Neuronal stem cell (in vitro differentiated cells): Measurements from ENCODE around the gene LRP10.
A peak's percentile ranks its signal among the peaks of the same experiment; 100 is the strongest.

Experiments
- DNase-seq: peaks from one replicate; pipeline ENCODE4 v3.0.0-alpha.2; 2013; ENCODE audit warnings: low spot score
- H2AFZ ChIP-seq: one replicate; pipeline ENCODE4 v1.6.1; 2013; ENCODE audit warnings: mild to moderate bottlenecking, low read length, inconsistent platforms
- H2AK5ac ChIP-seq: 2 replicates; pipeline ENCODE4 v1.6.1; 2013; ENCODE audit warnings: low read depth, mild to moderate bottlenecking, inconsistent platforms, low read length, moderate library complexity, mixed read lengths
- H2BK120ac ChIP-seq: 2 replicates; pipeline ENCODE4 v1.6.1; 2013; ENCODE audit warnings: low read depth, mild to moderate bottlenecking, inconsistent platforms, low read length, moderate library complexity, mixed read lengths
- H2BK12ac ChIP-seq: one replicate; pipeline ENCODE4 v1.6.1; 2013; ENCODE audit warnings: low read length, inconsistent platforms
- H2BK15ac ChIP-seq: 2 replicates; pipeline ENCODE4 v1.6.1; 2013; ENCODE audit warnings: mild to moderate bottlenecking, low read length, inconsistent platforms, mixed read lengths
- H2BK5ac ChIP-seq: one replicate; pipeline ENCODE4 v1.6.1; 2013; ENCODE audit warnings: inconsistent platforms, mild to moderate bottlenecking, low read length, moderate library complexity
- H3K14ac ChIP-seq: one replicate; pipeline ENCODE4 v1.6.1; 2013; ENCODE audit warnings: low read length, inconsistent platforms
- H3K18ac ChIP-seq: 2 replicates; pipeline ENCODE4 v1.6.1; 2013; ENCODE audit warnings: low read length, inconsistent platforms
- H3K23ac ChIP-seq: 2 replicates; pipeline ENCODE4 v1.6.1; 2013; ENCODE audit warnings: low read depth, mild to moderate bottlenecking, mixed read lengths, low read length, inconsistent platforms; ENCODE audit not compliant: poor library complexity
- H3K27ac ChIP-seq: replicated peaks from 3 replicates; pipeline ENCODE4 v1.5.1; 2013; ENCODE audit warnings: low read length, inconsistent platforms
- H3K27me3 ChIP-seq, 3 experiments: 2 replicates each; pipeline ENCODE4 v1.6.1; 2013; ENCODE audit warnings: low read length in 3 of 3, mild to moderate bottlenecking in 2 of 3, inconsistent platforms in 1 of 3, low read depth in 1 of 3, mixed read lengths in 1 of 3, moderate library complexity in 1 of 3; ENCODE audit not compliant: control insufficient read depth in 3 of 3, insufficient read depth in 3 of 3
- H3K36me3 ChIP-seq, 2 donors: replicated peaks in 1 of 2; 2 replicates each; pipeline ENCODE4 v1.6.1; 2013; ENCODE audit warnings: low read length in 2 of 2; ENCODE audit not compliant: control insufficient read depth in 2 of 2, insufficient read depth in 2 of 2
- H3K4ac ChIP-seq: 2 replicates; pipeline ENCODE4 v1.6.1; 2013; ENCODE audit warnings: inconsistent platforms, mild to moderate bottlenecking, low read length, moderate library complexity
- H3K4me1 ChIP-seq, 2 donors: 1 replicate in 1 of 2; 2 replicates in 1 of 2; pipeline ENCODE4 v1.6.1; 2013; ENCODE audit warnings: low read length in 2 of 2, low read depth in 1 of 2; ENCODE audit not compliant: control insufficient read depth in 2 of 2, insufficient read depth in 1 of 2
- H3K4me2 ChIP-seq: one replicate; pipeline ENCODE4 v1.6.1; 2013; ENCODE audit warnings: mild to moderate bottlenecking, low read length, inconsistent platforms; ENCODE audit not compliant: insufficient read depth, poor library complexity, severe bottlenecking
- H3K4me3 ChIP-seq, 2 donors: 2 replicates each; pipeline ENCODE4 v1.5.1; 2013; ENCODE audit warnings: low read length in 2 of 2, mild to moderate bottlenecking in 2 of 2, inconsistent platforms in 1 of 2, moderate library complexity in 1 of 2
- H3K79me1 ChIP-seq: one replicate; pipeline ENCODE4 v1.6.1; 2013; ENCODE audit warnings: low read depth, mild to moderate bottlenecking, inconsistent platforms, low read length, moderate library complexity
- H3K9ac ChIP-seq: one replicate; pipeline ENCODE4 v1.6.1; 2013; ENCODE audit warnings: mild to moderate bottlenecking, low read depth, low read length, inconsistent platforms; ENCODE audit not compliant: poor library complexity
- H3K9me3 ChIP-seq, 2 donors: replicated peaks in 1 of 2; 2 replicates each; pipeline versions ENCODE3 to v1.6.1; 2013; ENCODE audit warnings: low read length in 2 of 2, mild to moderate bottlenecking in 2 of 2, inconsistent platforms in 1 of 2, low read depth in 1 of 2, mixed read lengths in 1 of 2, moderate library complexity in 1 of 2; ENCODE audit not compliant: control insufficient read depth in 2 of 2, insufficient read depth in 1 of 2
- H4K8ac ChIP-seq: one replicate; pipeline ENCODE4 v1.6.1; 2013; ENCODE audit warnings: low read depth, mild to moderate bottlenecking, inconsistent platforms, low read length, moderate library complexity
- H4K91ac ChIP-seq: one replicate; pipeline ENCODE4 v1.6.1; 2013; ENCODE audit warnings: low read length, low read depth, mild to moderate bottlenecking, inconsistent platforms; ENCODE audit not compliant: poor library complexity
- WGBS, 2 donors: extraction: QIAGEN DNeasy Blood & Tissue Kit; methylation state at CpG; one replicate each; pipeline ENCODE4 v1.1.7; 2013; ENCODE audit warnings: missing lambda C conversion rate in 2 of 2, mixed read lengths in 1 of 2; ENCODE audit not compliant: insufficient read length in 2 of 2, insufficient replicate concordance in 1 of 2; ENCODE audit errors: extremely low coverage in 2 of 2; 5-methylcytosine and 5-hydroxymethylcytosine counted together

Gene LRP10

DNA sequence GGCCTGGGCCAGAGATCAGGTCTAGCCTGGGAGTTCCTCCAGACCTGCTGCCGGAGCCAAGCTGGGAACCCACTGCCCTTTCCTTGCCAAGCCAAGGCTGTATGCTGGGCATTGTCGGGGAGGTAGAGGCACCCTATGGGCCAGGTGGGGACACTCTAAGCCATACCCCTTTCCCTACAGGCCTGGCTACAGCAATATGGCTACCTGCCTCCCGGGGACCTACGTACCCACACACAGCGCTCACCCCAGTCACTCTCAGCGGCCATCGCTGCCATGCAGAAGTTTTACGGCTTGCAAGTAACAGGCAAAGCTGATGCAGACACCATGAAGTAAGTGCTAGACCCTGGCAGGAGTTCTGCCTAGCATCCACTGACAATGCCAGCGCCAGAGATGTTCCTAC, 30.2 kb upstream of the LRP10 start:
- no peak overlapping the region for H3K27ac ChIP-seq

DNA sequence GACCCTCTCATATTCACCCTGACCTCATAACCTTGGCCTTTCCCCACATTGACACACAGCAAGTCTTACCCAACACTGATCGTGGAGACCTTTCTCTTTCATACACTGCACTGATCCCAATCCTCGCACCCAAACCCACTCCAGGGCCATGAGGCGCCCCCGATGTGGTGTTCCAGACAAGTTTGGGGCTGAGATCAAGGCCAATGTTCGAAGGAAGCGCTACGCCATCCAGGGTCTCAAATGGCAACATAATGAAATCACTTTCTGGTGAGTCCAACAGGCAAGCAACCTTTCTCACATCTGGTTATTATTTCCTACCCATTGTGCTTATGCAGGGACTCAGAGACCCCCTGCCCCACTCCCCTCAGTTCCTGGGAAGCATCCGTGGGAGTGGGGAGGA, 29.8 kb upstream of the LRP10 start:
- H3K23ac ChIP-seq = no peak overlapping the region
- no peak overlapping the region for H2AK5ac ChIP-seq
- no peak overlapping the region for H4K91ac ChIP-seq
- H3K14ac ChIP-seq = no peak overlapping the region
- no peak overlapping the region for H2BK5ac ChIP-seq
- H3K4me2 ChIP-seq = no peak overlapping the region
- peaks cover 2% of the 10 kb centered on the region for H3K79me1 ChIP-seq
- peaks cover 0 to 4% of the 10 kb centered on the region in 2 donors for H3K4me1 ChIP-seq
- H3K27ac ChIP-seq = no peak overlapping the region
- no peak for DNase-seq
- no CpG with 5 or more reads among the region's 8 CpGs for WGBS, 2 donors
- H3K18ac ChIP-seq = no peak overlapping the region
- H3K9me3 ChIP-seq = peaks cover 0 to 5% of the 10 kb centered on the region in 2 donors
- no peak overlapping the region for H3K4me3 ChIP-seq
- H3K36me3 ChIP-seq = peaks cover 0 to 2% of the 10 kb centered on the region in 2 donors
- H2BK15ac ChIP-seq = no peak overlapping the region
- H2BK120ac ChIP-seq = no peak overlapping the region
- H3K4ac ChIP-seq = no peak overlapping the region
- H3K27me3 ChIP-seq = peaks cover 0 to 19% (median 3%) of the 10 kb centered on the region in 3 experiments
- H4K8ac ChIP-seq = no peak overlapping the region
- H2AFZ ChIP-seq = no peak overlapping the region
- no peak overlapping the region for H2BK12ac ChIP-seq
- no peak overlapping the region for H3K9ac ChIP-seq

More for the DNA sequence above, 30.2 kb upstream of the LRP10 start:
- Histone ChIP-seq H3K4me3 (no peak overlapping the region), H3K18ac (no peak overlapping the region), H2BK15ac (no peak overlapping the region), H2BK5ac (no peak overlapping the region), H3K23ac (no peak overlapping the region), H3K9ac (peak overlapping the region; percentile 45), H3K14ac (no peak overlapping the region), H4K91ac (no peak overlapping the region), H3K36me3 (peaks cover 0 to 2% of the 10 kb centered on the region in 2 donors), H2BK12ac (no peak overlapping the region), H3K4me1 (peaks cover 0 to 4% of the 10 kb centered on the region in 2 donors), H2BK120ac (no peak overlapping the region), H2AFZ (no peak overlapping the region), H3K27me3 (peaks cover 0 to 24% (median 3%) of the 10 kb centered on the region in 3 experiments), H3K4ac (no peak overlapping the region), H3K79me1 (peaks cover 2% of the 10 kb centered on the region), H4K8ac (no peak overlapping the region), H3K4me2 (no peak overlapping the region), H3K9me3 (peaks cover 0 to 5% of the 10 kb centered on the region in 2 donors), H2AK5ac (no peak overlapping the region)
- no CpG with 5 or more reads among the region's 9 CpGs for WGBS, 2 donors
- DNase-seq = no peak

DNA sequence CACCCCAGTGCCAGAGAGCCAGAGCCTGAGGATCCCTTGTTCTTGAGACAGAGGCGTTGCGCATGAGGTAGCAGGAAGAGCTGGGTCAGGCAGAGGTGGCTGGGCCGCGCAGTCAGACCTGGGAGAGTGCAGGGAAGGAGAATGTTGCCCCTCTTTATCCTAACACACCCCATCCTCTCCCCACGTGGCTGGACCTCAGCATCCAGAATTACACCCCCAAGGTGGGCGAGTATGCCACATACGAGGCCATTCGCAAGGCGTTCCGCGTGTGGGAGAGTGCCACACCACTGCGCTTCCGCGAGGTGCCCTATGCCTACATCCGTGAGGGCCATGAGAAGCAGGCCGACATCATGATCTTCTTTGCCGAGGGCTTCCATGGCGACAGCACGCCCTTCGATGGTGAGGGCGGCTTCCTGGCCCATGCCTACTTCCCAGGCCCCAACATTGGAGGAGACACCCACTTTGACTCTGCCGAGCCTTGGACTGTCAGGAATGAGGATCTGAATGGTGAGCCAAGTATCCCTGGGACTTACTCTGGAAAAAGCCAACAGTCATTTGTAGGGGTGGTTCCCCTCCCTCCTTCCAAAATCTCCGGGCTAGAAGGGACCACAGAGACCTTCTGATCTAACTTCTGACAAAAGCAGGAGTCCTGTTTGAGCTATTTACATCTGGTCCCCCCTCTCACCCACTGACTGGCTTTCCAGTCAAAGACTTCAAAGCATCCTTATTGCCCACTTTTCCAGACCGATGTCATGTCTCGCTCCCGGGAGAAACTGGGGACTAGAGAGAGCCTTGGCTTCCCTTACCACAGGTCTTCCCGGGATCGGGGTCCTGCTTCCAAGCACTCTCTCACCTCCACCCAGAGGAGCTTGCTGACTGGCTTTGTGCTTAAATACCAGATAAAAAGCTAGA, 29.1 kb upstream of the LRP10 start:
- H2BK12ac ChIP-seq = no peak overlapping the region
- no peak overlapping the region for H3K4me3 ChIP-seq
- H3K4me2 ChIP-seq = no peak overlapping the region
- H4K8ac ChIP-seq = no peak overlapping the region
- peak overlapping the region; percentile 33 for H2AFZ ChIP-seq
- peaks cover 0 to 2% of the 10 kb centered on the region in 2 donors for H3K36me3 ChIP-seq
- no peak overlapping the region for H4K91ac ChIP-seq
- no peak overlapping the region for H3K4ac ChIP-seq
- no peak overlapping the region for H2AK5ac ChIP-seq
- H3K18ac ChIP-seq = no peak overlapping the region
- WGBS, 2 donors = no CpG with 5 or more reads among the region's 28 CpGs
- no peak overlapping the region for H3K9ac ChIP-seq
- H3K23ac ChIP-seq = no peak overlapping the region
- H2BK120ac ChIP-seq = no peak overlapping the region
- no peak overlapping the region for H2BK5ac ChIP-seq
- H3K4me1 ChIP-seq = peaks cover 3 to 4% of the 10 kb centered on the region in 2 donors
- peaks cover 0 to 5% of the 10 kb centered on the region in 2 donors for H3K9me3 ChIP-seq
- H3K14ac ChIP-seq = no peak overlapping the region
- H3K27me3 ChIP-seq = peaks cover 0 to 12% (median 0%) of the 10 kb centered on the region in 3 experiments
- peaks cover 2% of the 10 kb centered on the region for H3K79me1 ChIP-seq
- no peak overlapping the region for H3K27ac ChIP-seq
- no peak for DNase-seq
- no peak overlapping the region for H2BK15ac ChIP-seq

DNA sequence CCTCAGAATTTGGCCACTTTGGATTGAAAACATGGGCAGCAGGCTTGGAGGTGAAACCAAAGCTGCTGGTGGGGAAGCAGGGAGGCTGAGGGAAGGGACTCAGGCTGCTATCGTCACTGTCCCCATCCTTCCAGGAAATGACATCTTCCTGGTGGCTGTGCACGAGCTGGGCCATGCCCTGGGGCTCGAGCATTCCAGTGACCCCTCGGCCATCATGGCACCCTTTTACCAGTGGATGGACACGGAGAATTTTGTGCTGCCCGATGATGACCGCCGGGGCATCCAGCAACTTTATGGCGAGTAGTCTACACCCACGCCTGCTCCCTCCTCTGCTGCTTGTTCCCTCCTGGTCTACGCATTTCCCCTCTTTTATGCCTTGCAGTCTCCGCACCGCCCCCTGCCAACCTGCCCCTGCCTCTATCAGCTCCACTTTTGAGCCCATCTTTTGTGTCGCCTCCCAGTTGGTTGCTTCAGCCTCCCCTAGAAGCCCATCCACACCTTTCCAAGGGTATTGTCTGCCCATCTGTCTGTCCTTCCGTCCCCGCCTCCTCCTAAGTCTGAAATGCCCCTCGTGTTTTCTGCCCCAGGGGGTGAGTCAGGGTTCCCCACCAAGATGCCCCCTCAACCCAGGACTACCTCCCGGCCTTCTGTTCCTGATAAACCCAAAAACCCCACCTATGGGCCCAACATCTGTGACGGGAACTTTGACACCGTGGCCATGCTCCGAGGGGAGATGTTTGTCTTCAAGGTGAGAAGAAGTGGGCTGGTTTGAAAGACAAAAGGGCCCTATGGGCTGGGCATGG, 28.2 kb upstream of the LRP10 start:
- Histone ChIP-seq H2BK120ac (no peak overlapping the region), H2AK5ac (no peak overlapping the region), H4K91ac (no peak overlapping the region), H3K4me1 (peaks cover 11% of the 10 kb centered on the region in 2 donors), H3K36me3 (peaks cover 0 to 2% of the 10 kb centered on the region in 2 donors), H3K9me3 (peaks cover 0 to 5% of the 10 kb centered on the region in 2 donors), H3K27ac (no peak overlapping the region), H3K14ac (no peak overlapping the region), H2BK12ac (no peak overlapping the region), H3K18ac (no peak overlapping the region), H3K79me1 (peaks cover 2% of the 10 kb centered on the region), H3K4me3 (no peak overlapping the region), H4K8ac (no peak overlapping the region), H3K4me2 (no peak overlapping the region), H3K23ac (no peak overlapping the region), H2BK15ac (no peak overlapping the region), H3K9ac (no peak overlapping the region), H2AFZ (peak overlapping the region; percentile 33), H3K27me3 (peaks cover 0 to 4% (median 0%) of the 10 kb centered on the region in 3 experiments), H3K4ac (no peak overlapping the region), H2BK5ac (peak overlapping the region; percentile 29)
- no CpG with 5 or more reads among the region's 21 CpGs for WGBS, 2 donors
- no peak for DNase-seq
